GM12891 (cell line): ENCODE measurements around the gene NUP155.
"Not testable (repeated sequence)": the region's sequence is repeated elsewhere in the genome, so short reads cannot be mapped to it uniquely, and the experiment has no call there.

Experiments used
- POLR2A ChIP-seq: IDR thresholded peaks from 2 replicates; pipeline ENCODE4 v1.6.1; 2011; ENCODE audit warnings: low read depth, low read length, control low read depth
- POLR2AphosphoS5 ChIP-seq: IDR thresholded peaks from 2 replicates; pipeline ENCODE4 v1.6.1; 2011; ENCODE audit warnings: low read depth, low read length, control low read depth
- SPI1 ChIP-seq: IDR thresholded peaks from 2 replicates; pipeline ENCODE4 v1.6.1; 2011; ENCODE audit warnings: low read depth, low read length, control low read depth
- TAF1 ChIP-seq: IDR thresholded peaks from 2 replicates; pipeline ENCODE4 v1.6.1; 2011; ENCODE audit warnings: low read depth, low read length, control low read depth

- not testable (repeated sequence) for TF ChIP-seq POLR2A, TAF1, POLR2AphosphoS5, SPI1
Measured at GRCh38 chr5:37342741-37343140, 28.2 kb downstream of the NUP155 start.
